HAP-1 (cell line): Measurements from ENCODE around the gene MYL12A.

ENCODE experiments used
- DNase-seq, 2 experiments: peaks; one replicate each; pipeline ENCODE4 v3.0.0-alpha.2; 2016 to 2020; ENCODE audit warnings: low spot score in 2 of 2
- H3K27me3 ChIP-seq: fragments of 250-450 bp; sonication (Bioruptor Pico); 2 replicates; pipeline ENCODE4 v1.5.1; 2020; ENCODE audit warnings: low read depth, mild to moderate bottlenecking, moderate library complexity
- H3K36me3 ChIP-seq: fragments of 250-450 bp; sonication (Bioruptor Pico); replicated peaks from 2 replicates; pipeline ENCODE4 v1.5.1; 2020; ENCODE audit warnings: mild to moderate bottlenecking
- H3K4me1 ChIP-seq: fragments of 250-450 bp; sonication (Bioruptor Pico); 2 replicates; pipeline ENCODE4 v1.5.1; 2020; ENCODE audit warnings: mild to moderate bottlenecking
- H3K4me3 ChIP-seq: fragments of 250-450 bp; sonication (Bioruptor Pico); 2 replicates; pipeline ENCODE4 v1.5.1; 2020; ENCODE audit warnings: mild to moderate bottlenecking, moderate library complexity
- H3K9me3 ChIP-seq: fragments of 250-450 bp; sonication (Bioruptor Pico); 2 replicates; pipeline ENCODE4 v1.5.1; 2020; ENCODE audit warnings: mild to moderate bottlenecking, moderate library complexity
- in situ Hi-C: fragments of 300-500 bp; cut with MboI; formaldehyde crosslinking; loops from 3 replicates; pipeline ENCODE4 v1.14.3; 2020; ENCODE audit warnings: low sequenced_read_pairs, inconsistent platforms, mixed read lengths

MYL12A gene

DNA sequence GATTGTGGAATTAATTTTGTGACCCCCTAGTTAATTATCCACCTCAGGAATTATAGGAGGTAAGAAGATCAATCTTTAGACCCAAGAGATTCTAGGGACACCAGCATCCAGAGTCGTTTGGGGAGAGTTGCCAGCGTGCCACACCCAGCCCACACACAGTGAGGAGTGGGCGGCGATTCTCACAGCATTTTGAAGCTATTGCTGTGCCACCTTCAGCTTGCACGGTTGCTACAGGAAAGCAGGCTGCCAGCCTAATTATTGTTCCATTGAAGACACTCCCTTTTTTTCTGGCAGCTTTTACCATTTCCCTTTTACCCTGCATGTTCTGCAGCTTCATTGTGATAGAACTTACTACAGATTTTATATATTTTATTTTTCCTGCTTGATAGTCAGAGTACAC, 13.1 kb upstream of the MYL12A start:
- in situ Hi-C loops = no loop called here
- peaks cover 8% of the 10 kb centered on the region for H3K4me1 ChIP-seq
- H3K9me3 ChIP-seq = no peaks in the 10 kb centered on the region
- H3K4me3 ChIP-seq = no peak overlapping the region
- no peaks in the 10 kb centered on the region for H3K36me3 ChIP-seq
- no peaks in the 10 kb centered on the region for H3K27me3 ChIP-seq
- no peak for DNase-seq

- no peak for DNase-seq
- Histone ChIP-seq H3K27me3 (no peaks in the 10 kb centered on the region), H3K4me3 (no peak overlapping the region), H3K36me3 (no peaks in the 10 kb centered on the region), H3K9me3 (peaks cover 4% of the 10 kb centered on the region; the same call in 1 of the 2 replicates), H3K4me1 (peaks cover 4% of the 10 kb centered on the region)
- in situ Hi-C loops = no loop called here
These were observed 11.8 kb upstream of the MYL12A start for GRCh38 chr18:3235846-3236245.

DNA sequence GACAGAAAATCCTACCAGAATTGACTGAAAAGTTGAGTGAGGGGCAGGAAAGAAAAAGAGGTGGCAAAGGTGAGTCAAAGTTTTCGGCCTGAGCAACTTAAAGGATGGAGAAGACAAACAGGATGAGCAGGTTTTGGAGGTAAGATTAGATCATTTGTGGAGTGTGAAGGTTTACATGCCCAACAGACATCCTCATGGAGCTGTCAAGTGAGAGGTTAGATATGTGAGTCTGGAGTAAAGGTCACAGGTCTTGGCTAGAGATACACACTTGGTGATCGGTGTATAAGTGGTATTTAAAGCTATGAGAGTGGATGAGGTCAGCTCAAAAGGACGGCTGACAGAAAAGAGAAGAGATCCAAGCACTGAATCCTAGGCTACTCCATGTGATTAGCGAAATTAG, 11.1 kb upstream of the MYL12A start:
- DNase-seq = no peak
- Histone ChIP-seq H3K9me3 (peaks cover 5% of the 10 kb centered on the region; the same call in 1 of the 2 replicates), H3K4me3 (no peak overlapping the region), H3K36me3 (no peaks in the 10 kb centered on the region), H3K4me1 (no peaks in the 10 kb centered on the region), H3K27me3 (no peaks in the 10 kb centered on the region)
- in situ Hi-C loops = no loop called here

- no peak for DNase-seq
- H3K4me3 ChIP-seq = no peak overlapping the region
- in situ Hi-C loops = no loop called here
- no peaks in the 10 kb centered on the region for H3K36me3 ChIP-seq
- H3K4me1 ChIP-seq = no peaks in the 10 kb centered on the region
- H3K9me3 ChIP-seq = peaks cover 12% of the 10 kb centered on the region; the same call in 1 of the 2 replicates
- no peaks in the 10 kb centered on the region for H3K27me3 ChIP-seq
These were observed 8.9 kb upstream of the MYL12A start for GRCh38 chr18:3238742-3239141.

DNA sequence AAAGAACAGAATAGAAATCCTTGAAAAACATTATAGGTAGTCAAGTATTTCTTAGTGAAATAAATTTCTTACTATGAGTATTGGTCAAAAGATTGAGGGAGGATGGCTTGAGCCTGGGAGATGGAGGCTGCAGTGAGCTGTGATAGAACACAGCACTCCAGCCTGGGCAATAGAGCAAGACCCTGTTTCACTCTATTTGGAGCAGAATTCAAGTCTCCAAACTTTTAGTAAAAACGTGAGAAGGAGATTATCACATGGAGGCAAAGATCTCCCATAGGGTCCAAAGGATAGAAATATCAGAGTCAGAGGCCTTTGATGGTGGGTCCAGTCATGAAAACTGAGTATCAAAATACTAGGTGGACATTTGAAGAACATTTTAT, 2.4 kb upstream of the MYL12A start:
- H3K4me1 ChIP-seq = peaks cover 24% of the 10 kb centered on the region
- H3K9me3 ChIP-seq = peaks cover 12% of the 10 kb centered on the region; the same call in 1 of the 2 replicates
- H3K27me3 ChIP-seq = no peaks in the 10 kb centered on the region
- peak overlapping the region; percentile 93 for H3K4me3 ChIP-seq
- in situ Hi-C loops = loop anchor here (5.0 kb wide), 1 partner anchor 313 kb away; no protein-coding TSS in a partner anchor
- H3K36me3 ChIP-seq = peaks cover 13% of the 10 kb centered on the region
- DNase-seq = no peak

- H3K9me3 ChIP-seq = peaks cover 7% of the 10 kb centered on the region; the same call in 1 of the 2 replicates
- H3K27me3 ChIP-seq = no peaks in the 10 kb centered on the region
- H3K36me3 ChIP-seq = peaks cover 18% of the 10 kb centered on the region
- peak overlapping the region; percentile 93 for H3K4me3 ChIP-seq
- H3K4me1 ChIP-seq = peaks cover 32% of the 10 kb centered on the region
- in situ Hi-C loops = loop anchor here (5.0 kb wide), 1 partner anchor 314 kb away; no protein-coding TSS in a partner anchor
- DNase-seq = peak; percentile 91 to 92
These were observed 1.6 kb upstream of the MYL12A start for GRCh38 chr18:3245853-3246634.

DNA sequence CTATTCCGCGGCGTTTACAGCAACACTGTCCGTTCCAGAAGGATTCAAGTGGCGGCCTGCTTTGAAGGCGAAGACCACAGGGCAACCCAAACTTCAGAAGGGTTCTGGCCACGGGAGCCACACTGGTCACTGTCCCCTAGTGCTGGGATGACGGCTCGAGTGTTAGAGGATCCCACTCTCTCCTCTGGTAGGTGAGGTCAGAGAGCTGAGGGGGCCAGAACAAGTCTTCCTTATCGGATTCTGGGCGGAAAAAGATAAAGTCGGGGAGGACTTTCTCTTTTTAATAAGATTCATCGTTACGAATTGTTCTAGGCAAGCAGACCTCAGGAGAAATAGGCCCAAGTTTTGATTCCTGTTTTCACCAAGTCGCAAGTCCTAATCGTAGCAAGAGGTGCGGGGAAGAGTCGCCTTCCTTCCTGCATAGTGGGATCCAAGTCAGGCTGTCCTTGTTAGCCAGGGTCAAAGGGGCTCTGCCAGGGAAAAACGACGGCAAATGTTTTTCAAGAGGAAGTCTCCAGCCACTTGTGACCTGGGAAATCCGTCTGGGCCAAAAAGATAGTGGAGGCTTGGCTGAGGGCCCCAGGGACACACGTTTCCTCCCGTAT, 864 bp upstream of the MYL12A start:
- in situ Hi-C loops = loop anchor here (5.0 kb wide), 1 partner anchor 314 kb away; no protein-coding TSS in a partner anchor
- no peaks in the 10 kb centered on the region for H3K27me3 ChIP-seq
- peak overlapping the region; percentile 93 for H3K4me3 ChIP-seq
- H3K36me3 ChIP-seq = peaks cover 18% of the 10 kb centered on the region
- peaks cover 38% of the 10 kb centered on the region for H3K4me1 ChIP-seq
- peak in 1 of 2 experiments; percentile 35 for DNase-seq
- peaks cover 5% of the 10 kb centered on the region; the same call in 1 of the 2 replicates for H3K9me3 ChIP-seq

- in situ Hi-C loops = loop anchor here (5.0 kb wide), 1 partner anchor 316 kb away; no protein-coding TSS in a partner anchor
- H3K27me3 ChIP-seq = no peaks in the 10 kb centered on the region
- H3K36me3 ChIP-seq = peaks cover 23% of the 10 kb centered on the region
- H3K4me1 ChIP-seq = peaks cover 38% of the 10 kb centered on the region
- no peaks in the 10 kb centered on the region for H3K9me3 ChIP-seq
- DNase-seq = peak in 1 of 2 experiments; percentile 43
- H3K4me3 ChIP-seq = peak overlapping the region; percentile 93
These were observed 559 bp downstream of the MYL12A start for GRCh38 chr18:3248062-3248657.

GRCh38 chr18:3248658-3249359, 1.2 kb downstream of the MYL12A start:
- Histone ChIP-seq H3K4me3 (peak overlapping the region; percentile 93), H3K36me3 (peaks cover 29% of the 10 kb centered on the region), H3K4me1 (peaks cover 38% of the 10 kb centered on the region), H3K9me3 (no peaks in the 10 kb centered on the region), H3K27me3 (no peaks in the 10 kb centered on the region)
- in situ Hi-C loops = loop anchor here (5.0 kb wide), 1 partner anchor 317 kb away; no protein-coding TSS in a partner anchor
- DNase-seq = peak; percentile 44 to 74

DNA sequence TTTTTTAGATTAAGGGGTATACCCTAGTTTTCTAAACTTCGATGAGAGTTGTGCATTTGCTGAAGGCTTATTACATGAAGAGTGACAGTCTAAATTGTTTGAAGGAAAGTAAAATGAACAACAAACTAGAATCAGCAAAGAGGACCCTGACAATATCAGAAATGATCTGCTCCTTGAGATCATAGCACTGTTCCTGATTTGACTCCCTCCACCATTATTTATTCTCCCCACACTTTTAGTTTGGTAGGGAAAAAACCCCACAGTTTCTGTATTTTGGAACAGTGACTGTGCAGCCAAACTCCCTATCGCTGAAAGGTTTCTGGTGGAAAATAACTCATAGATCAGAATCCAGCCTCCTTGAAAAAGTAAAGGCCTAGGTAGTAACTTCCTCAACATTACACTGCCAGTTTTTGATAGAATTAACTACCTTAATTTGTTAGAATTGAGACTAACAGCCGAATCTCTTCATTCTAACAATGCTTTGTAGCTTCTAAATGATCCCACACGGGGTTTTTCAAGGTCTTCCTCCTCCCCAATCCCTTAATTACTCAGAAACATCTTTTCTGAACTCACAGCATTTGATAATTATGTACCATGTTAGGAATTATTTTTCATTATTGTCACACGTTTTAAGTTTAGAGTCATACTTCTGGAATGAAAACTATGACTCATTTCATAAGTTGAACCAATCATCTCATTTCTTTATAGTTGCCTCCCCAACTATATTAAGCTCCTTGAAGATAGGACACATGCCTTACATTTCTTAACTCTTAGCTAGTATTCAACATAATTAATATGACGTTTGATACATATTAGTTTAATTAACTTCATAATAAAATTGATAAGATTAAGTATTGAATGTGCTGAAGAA, 2.9 kb downstream of the MYL12A start:
- DNase-seq = no peak
- no peaks in the 10 kb centered on the region for H3K27me3 ChIP-seq
- H3K4me1 ChIP-seq = peaks cover 35% of the 10 kb centered on the region
- peak overlapping the region; percentile 1; the same call in 1 of the 2 replicates for H3K4me3 ChIP-seq
- H3K36me3 ChIP-seq = peaks cover 46% of the 10 kb centered on the region
- in situ Hi-C loops = no loop called here
- H3K9me3 ChIP-seq = no peaks in the 10 kb centered on the region

DNA sequence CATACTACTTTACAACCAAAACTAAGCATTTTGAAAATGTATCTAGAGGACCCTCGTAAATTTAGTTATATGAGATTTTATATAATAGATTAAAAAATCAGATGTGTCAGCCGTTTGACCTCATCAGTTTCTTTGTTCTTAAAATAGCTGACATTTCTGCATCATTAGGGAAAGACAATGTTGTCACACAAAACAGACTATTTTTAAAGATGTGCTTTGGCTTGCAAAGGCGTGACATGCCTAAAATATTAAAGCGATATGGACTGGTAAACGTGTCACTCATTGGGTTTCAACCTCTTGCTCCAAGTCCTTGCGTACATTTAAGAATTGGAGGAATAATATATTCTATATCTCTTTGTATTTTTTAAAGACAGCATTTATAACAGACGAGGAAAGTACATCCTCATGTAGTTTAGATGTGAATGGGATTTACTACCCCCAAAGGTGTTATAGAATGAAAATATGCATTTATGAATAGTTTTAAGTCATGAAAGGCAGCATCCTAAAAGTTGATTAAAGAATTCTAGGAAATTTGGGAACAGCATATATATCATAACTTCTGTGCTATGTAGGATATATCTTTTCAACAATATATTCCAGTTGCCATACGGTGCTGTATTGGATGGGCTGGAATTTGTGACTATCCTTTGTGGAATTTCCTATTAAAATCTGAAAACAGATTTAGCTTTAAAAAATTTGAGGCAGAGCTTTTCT, 3.8 kb downstream of the MYL12A start:
- Histone ChIP-seq H3K4me1 (peaks cover 40% of the 10 kb centered on the region), H3K9me3 (no peaks in the 10 kb centered on the region), H3K4me3 (no peak overlapping the region), H3K36me3 (peaks cover 55% of the 10 kb centered on the region), H3K27me3 (no peaks in the 10 kb centered on the region)
- no peak for DNase-seq
- in situ Hi-C loops = no loop called here

- no peaks in the 10 kb centered on the region for H3K9me3 ChIP-seq
- peaks cover 40% of the 10 kb centered on the region for H3K4me1 ChIP-seq
- no peak for DNase-seq
- in situ Hi-C loops = no loop called here
- H3K36me3 ChIP-seq = peaks cover 58% of the 10 kb centered on the region
- H3K4me3 ChIP-seq = no peak overlapping the region
- no peaks in the 10 kb centered on the region for H3K27me3 ChIP-seq
These were observed 4.3 kb downstream of the MYL12A start for GRCh38 chr18:3251963-3252277.
